Hepatic stellate cell (primary cell): Measurements from ENCODE around the gene FAM3A.
"Not testable (repeated sequence)": the region's sequence is repeated elsewhere in the genome, so short reads cannot be mapped to it uniquely, and the experiment has no call there.

Experiments used
- DNase-seq: peaks from one replicate; pipeline ENCODE4 v3.0.0; 2011; ENCODE audit warnings: low spot score

FAM3A gene, protein sequence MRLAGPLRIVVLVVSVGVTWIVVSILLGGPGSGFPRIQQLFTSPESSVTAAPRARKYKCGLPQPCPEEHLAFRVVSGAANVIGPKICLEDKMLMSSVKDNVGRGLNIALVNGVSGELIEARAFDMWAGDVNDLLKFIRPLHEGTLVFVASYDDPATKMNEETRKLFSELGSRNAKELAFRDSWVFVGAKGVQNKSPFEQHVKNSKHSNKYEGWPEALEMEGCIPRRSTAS

GRCh38 chrX:154515966-154516655 lies at the start of gene FAM3A:
Gene FAM3A, minus strand, starts transcription at chrX:154516232. Its CDS starts 460 bp downstream, at chrX:154515772.
- peak; percentile 65 for DNase-seq

GRCh38 chrX:154562295-154562694 lies 46.3 kb upstream of the FAM3A start:
- DNase-seq: not testable (repeated sequence)

DNA sequence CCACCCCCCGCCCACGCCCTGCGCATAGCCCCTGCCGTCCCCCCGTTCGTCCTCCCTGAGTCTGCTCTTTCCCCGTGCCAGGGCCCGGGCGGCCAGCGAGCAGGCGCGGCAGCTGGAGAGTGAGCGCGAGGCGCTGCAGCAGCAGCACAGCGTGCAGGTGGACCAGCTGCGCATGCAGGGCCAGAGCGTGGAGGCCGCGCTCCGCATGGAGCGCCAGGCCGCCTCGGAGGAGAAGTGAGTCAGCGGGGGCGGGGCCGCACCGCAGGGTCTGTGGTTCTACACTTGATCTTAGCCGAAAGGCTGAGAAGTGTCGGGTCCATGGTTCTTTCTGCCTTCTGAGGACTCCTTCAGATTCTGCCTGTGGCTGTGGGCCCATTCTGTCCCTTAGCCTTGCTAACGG lies 44.3 kb upstream of the FAM3A start:
- DNase-seq: not testable (repeated sequence)

DNA sequence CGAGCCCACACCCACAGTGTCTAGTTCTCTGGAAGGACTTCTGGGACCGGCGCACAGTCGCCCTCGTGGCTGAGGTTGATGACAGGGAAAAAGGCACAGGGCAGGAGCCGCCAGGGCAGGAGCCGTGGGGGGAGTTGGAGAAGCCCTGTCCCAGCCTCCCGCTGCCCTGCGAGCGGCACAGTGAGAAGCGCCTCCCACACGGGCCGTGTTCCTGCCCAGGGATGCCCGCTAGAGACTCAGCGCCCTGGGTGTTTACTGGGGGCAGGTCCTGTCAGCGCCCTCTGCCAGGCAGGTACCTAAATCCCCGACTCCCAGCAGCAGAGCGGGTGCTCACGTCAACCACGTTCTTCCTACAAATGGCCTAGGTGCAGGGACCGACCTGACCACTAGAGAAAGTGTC lies 42.9 kb upstream of the FAM3A start:
- DNase-seq: not testable (repeated sequence)

- DNase-seq: not testable (repeated sequence)
Measured at GRCh38 chrX:154558060-154558690, 42.1 kb upstream of the FAM3A start.

DNA sequence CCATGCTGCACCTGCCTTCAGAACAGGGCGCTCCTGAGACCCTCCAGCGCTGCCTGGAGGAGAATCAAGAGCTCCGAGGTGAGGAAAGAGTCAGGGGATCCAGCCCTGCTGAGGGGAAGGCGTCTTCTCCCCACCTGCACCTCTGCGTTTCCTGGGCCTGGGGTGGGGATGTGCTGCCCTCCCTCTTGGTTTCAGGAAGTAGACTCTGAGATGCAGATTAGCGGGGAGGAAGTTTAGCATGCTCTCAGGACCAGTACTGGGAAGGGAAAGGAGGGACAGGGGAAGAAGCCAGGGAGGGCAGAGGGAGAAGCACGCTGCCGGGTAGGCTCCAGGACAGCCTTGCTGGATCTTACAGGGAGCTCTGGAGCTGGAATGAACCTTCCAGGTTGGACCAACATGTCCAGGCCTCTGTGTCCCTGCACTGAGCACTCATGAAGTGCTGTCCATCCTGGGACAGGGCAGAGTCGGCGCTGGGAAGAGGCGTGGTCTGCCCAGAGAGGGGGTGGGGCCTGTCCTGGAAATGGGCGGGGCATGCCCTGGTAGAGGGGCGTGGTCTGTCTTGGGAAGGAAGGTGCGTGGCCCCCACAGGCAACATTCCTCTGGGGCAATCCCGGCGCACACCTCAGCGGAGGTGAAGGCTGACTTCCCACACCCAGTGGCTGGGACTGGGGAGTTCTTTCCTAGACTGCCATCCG lies 36.2 kb upstream of the FAM3A start:
- not testable (repeated sequence) for DNase-seq

- no peak for DNase-seq
Measured at GRCh38 chrX:154549766-154550165, 33.7 kb upstream of the FAM3A start.

- DNase-seq: peak; percentile 24
Measured at GRCh38 chrX:154548028-154548316, 31.9 kb upstream of the FAM3A start.

GRCh38 chrX:154547245-154548027 lies 31.4 kb upstream of the FAM3A start, which contains the start of gene IKBKG:
Gene IKBKG, plus strand, starts transcription at chrX:154547620. Its CDS starts 4,383 bp downstream, at chrX:154552003.
- DNase-seq: peak; percentile 90

- peak; percentile 86 for DNase-seq
Measured at GRCh38 chrX:154546354-154547244, 30.6 kb upstream of the FAM3A start, which contains the start of gene G6PD. Gene G6PD, minus strand, starts transcription at chrX:154546846. Its CDS starts 691 bp downstream, at chrX:154546155.

DNA sequence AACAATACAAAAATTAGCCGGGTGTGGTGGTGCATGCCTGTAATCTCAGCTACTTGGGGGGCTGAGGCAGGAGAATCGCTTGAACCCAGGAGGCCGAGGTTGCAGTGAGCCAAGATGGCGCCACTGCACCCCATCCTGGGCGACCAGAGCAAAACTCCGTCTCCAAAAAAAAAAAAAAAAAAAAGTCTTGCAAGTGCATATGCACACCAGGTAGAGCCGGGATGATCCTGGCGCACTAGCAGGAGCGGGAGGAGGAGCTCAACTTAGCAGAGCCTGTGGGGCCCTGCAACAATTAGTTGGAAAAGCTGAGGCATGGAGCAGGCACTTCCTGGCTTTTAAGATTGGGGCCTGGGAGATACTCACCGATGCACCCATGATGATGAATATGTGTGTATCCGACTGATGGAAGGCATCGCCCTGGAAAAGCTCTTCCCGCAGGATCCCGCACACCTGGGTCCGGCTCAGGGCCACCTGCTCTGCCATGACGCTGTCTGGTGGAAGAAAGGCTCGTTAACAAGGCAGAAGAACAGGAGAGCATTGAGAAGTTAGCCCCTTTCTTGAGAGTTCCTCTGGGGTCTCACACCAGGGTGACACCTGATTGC lies 29.7 kb upstream of the FAM3A start:
- no peak for DNase-seq

DNA sequence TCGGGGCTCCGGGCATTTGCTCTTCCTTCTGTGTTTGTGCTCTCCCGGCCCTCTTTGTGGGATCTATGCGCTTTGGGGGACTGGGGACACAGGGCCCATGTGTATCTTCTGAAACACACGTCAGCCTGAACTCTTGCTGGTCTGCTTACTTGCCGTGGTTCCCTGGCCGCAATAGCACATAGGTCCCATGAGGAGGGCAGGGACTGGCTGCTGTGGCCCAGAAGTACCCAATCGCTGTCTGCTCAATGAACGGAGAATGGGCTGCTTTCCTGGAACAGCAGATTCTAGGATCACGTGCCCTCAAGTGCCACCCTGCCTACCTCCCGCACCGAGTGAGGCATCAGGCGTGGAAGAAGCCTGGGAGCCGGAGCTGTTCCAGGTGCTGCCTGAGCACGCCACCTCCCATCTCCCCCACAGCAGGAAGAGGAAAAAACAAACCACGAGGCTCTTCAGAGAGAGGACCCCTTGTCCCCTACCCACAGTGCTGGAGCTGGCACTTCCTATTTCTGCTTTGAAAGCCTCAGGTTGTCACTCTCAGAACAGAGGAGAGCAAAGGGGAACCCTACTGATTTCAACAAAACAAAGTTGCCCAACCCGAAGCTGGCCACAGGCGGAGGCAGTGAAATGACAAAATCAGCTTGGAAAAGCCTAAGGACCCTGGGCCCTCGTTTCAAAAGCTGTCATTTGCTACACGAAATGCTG lies 26.8 kb upstream of the FAM3A start:
- DNase-seq: no peak

GRCh38 chrX:154541896-154542722 lies 26.1 kb upstream of the FAM3A start:
- DNase-seq: peak; percentile 89

GRCh38 chrX:154541589-154541895 lies 25.5 kb upstream of the FAM3A start:
- DNase-seq: no peak

GRCh38 chrX:154540897-154541535 lies 25.0 kb upstream of the FAM3A start:
- peak; percentile 27 for DNase-seq

DNA sequence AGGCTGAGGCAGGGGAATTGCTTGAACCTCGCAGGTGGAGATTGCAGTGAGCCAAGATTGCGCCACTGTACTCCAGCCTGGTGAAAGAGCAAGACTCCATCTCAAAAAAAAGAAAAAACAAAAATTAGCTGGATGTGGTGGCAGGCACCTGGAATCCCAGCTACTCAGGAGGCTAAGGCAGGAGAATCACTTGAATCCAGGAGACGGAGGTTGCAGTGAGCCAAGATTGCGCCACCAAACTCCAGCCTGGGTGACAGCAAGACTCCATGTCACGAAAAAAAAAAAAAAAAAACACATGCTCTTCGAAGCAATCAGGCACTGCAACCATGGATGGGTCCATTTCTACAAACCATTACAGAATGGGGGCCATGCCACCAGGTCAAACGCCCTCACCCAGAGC lies 24.3 kb upstream of the FAM3A start:
- DNase-seq: not testable (repeated sequence)

GRCh38 chrX:154539077-154539476 lies 23.0 kb upstream of the FAM3A start:
- no peak for DNase-seq

- DNase-seq: no peak
Measured at GRCh38 chrX:154535892-154536291, 19.9 kb upstream of the FAM3A start.
